Common myeloid progenitor, CD34-positive (primary cell): ENCODE data around the gene SLC16A10.

ENCODE experiments used
- CTCF ChIA-PET: fragments of 350-600 bp; sonication (Branson Sonifier 250); formaldehyde crosslinking; loops from one replicate; lab custom pipeline; 2021; ENCODE audit warnings: antibody characterized with exemption; lab: Charles Lee
- POLR2A ChIA-PET: fragments of 350-600 bp; sonication (Branson Sonifier 250); formaldehyde crosslinking; loops from one replicate; lab custom pipeline; 2021; ENCODE audit warnings: antibody characterized with exemption; lab: Charles Lee
- DNase-seq, 3 donors: peaks; one replicate each; pipeline versions ENCODE4 v3.0.0 to v3.0.0-alpha.2; 2013
- H3K27ac ChIP-seq, 2 experiments: 1 replicate in 1 of 2; 2 replicates in 1 of 2; pipeline ENCODE4 v1.7.0; 2013; ENCODE audit warnings: inconsistent platforms in 2 of 2, low read length in 2 of 2, mild to moderate bottlenecking in 2 of 2, low read depth in 1 of 2, moderate library complexity in 1 of 2; ENCODE audit not compliant: severe bottlenecking in 2 of 2, insufficient read depth in 1 of 2, poor library complexity in 1 of 2
- H3K27me3 ChIP-seq, 5 experiments: replicated peaks in 2 of 5; 1 replicate in 3 of 5; 2 replicates in 2 of 5; pipeline versions ENCODE4 v1.6.1 to v1.7.0; 2013; ENCODE audit warnings: low read length in 4 of 5, mild to moderate bottlenecking in 2 of 5, moderate library complexity in 2 of 5, inconsistent platforms in 1 of 5; ENCODE audit not compliant: insufficient read depth in 5 of 5, control insufficient read depth in 4 of 5
- H3K36me3 ChIP-seq, 4 experiments: 1 replicate in 2 of 4; 2 replicates in 2 of 4; pipeline versions ENCODE4 v1.6.1 to v1.7.0; 2013; ENCODE audit warnings: low read length in 3 of 4, control low read depth in 1 of 4, mild to moderate bottlenecking in 1 of 4; ENCODE audit not compliant: control insufficient read depth in 4 of 4, insufficient read depth in 4 of 4
- H3K4me1 ChIP-seq, 4 experiments: 1 replicate in 3 of 4; 2 replicates in 1 of 4; pipeline versions ENCODE4 v1.6.1 to v1.7.1; 2013; ENCODE audit warnings: low read length in 3 of 4, mild to moderate bottlenecking in 3 of 4, control low read depth in 1 of 4, inconsistent platforms in 1 of 4, moderate library complexity in 1 of 4; ENCODE audit not compliant: control insufficient read depth in 4 of 4, insufficient read depth in 4 of 4; ENCODE audit errors: control extremely low read depth in 1 of 4
- H3K4me3 ChIP-seq, 7 experiments: 1 replicate in 4 of 7; 2 replicates in 3 of 7; pipeline versions ENCODE4 v1.5.1 to v1.7.0; 2013; ENCODE audit warnings: mild to moderate bottlenecking in 7 of 7, low read length in 6 of 7, moderate library complexity in 6 of 7, inconsistent platforms in 2 of 7, low read depth in 2 of 7, control low read depth in 1 of 7; ENCODE audit not compliant: insufficient read depth in 4 of 7, control insufficient read depth in 1 of 7; ENCODE audit errors: extremely low read depth in 1 of 7
- H3K9me3 ChIP-seq, 5 experiments: 1 replicate in 4 of 5; 2 replicates in 1 of 5; pipeline versions ENCODE4 v1.6.1 to v1.7.1; 2013; ENCODE audit warnings: low read length in 4 of 5, mild to moderate bottlenecking in 2 of 5, inconsistent platforms in 1 of 5, low read depth in 1 of 5, moderate library complexity in 1 of 5; ENCODE audit not compliant: control insufficient read depth in 4 of 5, insufficient read depth in 2 of 5; ENCODE audit errors: control extremely low read depth in 1 of 5
- WGBS: methylation state at CpG from one replicate; pipeline ENCODE4 v1.1.5; 2013; ENCODE audit not compliant: insufficient coverage; 5-methylcytosine and 5-hydroxymethylcytosine counted together

The SLC16A10 gene

GRCh38 chr6:111280445-111280955 is 193.2 kb downstream of the SLC16A10 start:
- Histone ChIP-seq H3K9me3 (peaks cover 0 to 37% (median 18%) of the 10 kb centered on the region in 5 experiments), H3K36me3 (peaks cover 40 to 63% (median 48%) of the 10 kb centered on the region in 4 experiments), H3K27ac (no peak overlapping the region), H3K4me1 (no peaks in the 10 kb centered on the region), H3K27me3 (no peaks in the 10 kb centered on the region), H3K4me3 (no peak overlapping the region)
- ChIA-PET POLR2A (no interaction called here), CTCF (interaction anchor here (0.9 to 1.1 kb wide), 2 partner anchors 11 to 367 kb away, joined by 3 read pairs; no protein-coding TSS in a partner anchor)
- WGBS: no CpG with 5 or more reads among the region's 4 CpGs
- no peak for DNase-seq
